Measurements from ENCODE around the gene PLXNB3. TPM values are rescaled to one million over a fixed set of nuclear protein-coding genes. Genes with fewer than 3 reads are reported as not detected.

PLXNB3 gene
- total RNA-seq, 4 donors from 2014 or later = 3.1 to 46.2 (median 24.7) TPM

DNA sequence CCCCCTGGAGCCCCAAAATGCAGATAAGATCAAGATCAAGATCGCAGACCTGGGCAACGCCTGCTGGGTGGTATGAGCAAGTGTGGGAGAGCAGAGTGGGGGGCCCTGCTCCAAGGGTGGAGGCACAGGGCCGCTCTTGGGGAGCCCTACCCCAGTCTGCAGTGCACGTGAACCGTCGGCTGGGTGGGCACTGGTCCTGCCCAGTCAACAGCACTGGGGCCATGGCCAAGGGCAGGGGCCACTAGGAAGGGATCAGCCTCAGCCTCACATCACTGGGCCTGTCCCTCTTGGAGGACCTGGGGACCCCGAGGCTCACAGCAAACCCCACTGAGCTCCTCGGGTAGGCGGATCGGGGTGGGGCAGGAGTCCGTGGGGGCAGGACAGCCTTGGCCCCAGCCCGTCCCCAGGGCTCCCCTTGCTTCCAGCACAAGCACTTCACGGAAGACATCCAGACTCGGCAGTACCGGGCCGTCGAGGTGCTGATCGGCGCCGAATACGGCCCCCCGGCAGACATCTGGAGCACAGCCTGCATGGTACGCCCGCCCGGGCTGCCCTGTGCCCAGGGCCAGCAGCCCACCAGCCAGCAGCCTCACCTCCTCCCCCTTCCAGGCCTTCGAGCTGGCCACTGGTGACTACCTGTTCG, 20.4 kb downstream of the PLXNB3 start:
- in situ Hi-C loops (cut with MboI; ENCODE audit: low pct_ligation_motif_present in 1 of 4, low pct_unique_long_range_greater_than_20kb in 1 of 4, low sequenced_read_pairs in 3 of 4) = loop anchor here in 1 of 4 donors (25.0 kb wide), 1 partner anchor 153 kb away; the partner anchor contains the start of genes ARHGAP4, NAA10 and RENBP
- DNase-seq = no peak
- Histone ChIP-seq H3K4me3 (no peak overlapping the region), H3K4me1 (peaks cover 4 to 21% (median 11%) of the 10 kb centered on the region in 4 donors), H3K27me3 (peaks cover 3% of the 10 kb centered on the region), H3K9me3 (no peaks in the 10 kb centered on the region), H3K36me3 (no peaks in the 10 kb centered on the region), H3K27ac (no peak overlapping the region)
- intact Hi-C loops (cut with DNase I; ENCODE audit: low total_unique reads) = no loop called here
- 92% methylated on average over 5 of the region's 27 CpGs; no CpG with 5 or more reads in 1 of the 2 donors for WGBS, 2 donors (ENCODE audit: low coverage in 1 of 2)
- TF ChIP-seq POLR2A (IDR thresholded peaks at IDR 0.05) (no peak), POLR2AphosphoS5 (IDR thresholded peaks at IDR 0.05) (no peak), EP300 (IDR thresholded peaks at IDR 0.05; ENCODE audit: low read depth) (no peak), CTCF (IDR thresholded peaks at IDR 0.05) (no peak)

DNA sequence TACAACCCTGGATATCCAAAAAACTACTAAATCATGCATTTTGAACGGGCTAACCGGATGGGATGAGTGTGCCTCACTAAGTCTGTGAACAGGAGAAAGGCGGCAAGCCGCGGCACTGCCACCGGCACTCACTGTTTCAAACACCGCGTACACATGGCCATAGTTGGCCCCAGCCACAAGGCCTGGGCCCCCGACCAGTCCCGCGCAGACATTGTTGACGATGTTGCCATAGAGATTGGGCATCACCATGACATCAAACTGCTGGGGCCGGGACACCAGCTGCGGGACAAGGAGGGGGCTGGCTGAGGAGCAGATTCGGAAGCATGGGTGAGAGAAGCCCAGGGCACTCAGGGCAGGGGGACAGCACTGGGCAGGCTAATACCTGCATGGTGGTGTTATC, 22.6 kb downstream of the PLXNB3 start:
- H3K9me3 ChIP-seq = no peaks in the 10 kb centered on the region
- in situ Hi-C loops (cut with MboI; ENCODE audit: low pct_ligation_motif_present in 1 of 4, low pct_unique_long_range_greater_than_20kb in 1 of 4, low sequenced_read_pairs in 3 of 4) = loop anchor here in 1 of 4 donors (25.0 kb wide), 1 partner anchor 151 kb away; the partner anchor contains the start of genes ARHGAP4, NAA10 and RENBP

GRCh38 chrX:153789654-153790053, 25.6 kb downstream of the PLXNB3 start:
- WGBS, 2 donors (ENCODE audit: low coverage in 1 of 2) = 93% methylated on average over 12 of the region's 12 CpGs; no CpG with 5 or more reads in 1 of the 2 donors

More for the DNA sequence above, 22.6 kb downstream of the PLXNB3 start:
- Histone ChIP-seq H3K27me3 (no peaks in the 10 kb centered on the region), H3K36me3 (no peaks in the 10 kb centered on the region), H3K27ac (no peak overlapping the region), H3K4me1 (peaks cover 0 to 7% (median under 1%) of the 10 kb centered on the region in 4 donors), H3K4me3 (no peak overlapping the region)
- WGBS, 2 donors (ENCODE audit: low coverage in 1 of 2) = 90% methylated on average over 15 of the region's 15 CpGs; no CpG with 5 or more reads in 1 of the 2 donors
- DNase-seq = no peak
- intact Hi-C loops (cut with DNase I; ENCODE audit: low total_unique reads) = no loop called here
- TF ChIP-seq POLR2A (IDR thresholded peaks at IDR 0.05) = no peak

GRCh38 chrX:153791104-153791852, 27.2 kb downstream of the PLXNB3 start:
- H3K4me3 ChIP-seq = no peak overlapping the region
- in situ Hi-C loops (cut with MboI; ENCODE audit: low pct_ligation_motif_present in 1 of 4, low pct_unique_long_range_greater_than_20kb in 1 of 4, low sequenced_read_pairs in 3 of 4) (loop anchor here in 1 of 4 donors (25.0 kb wide), 1 partner anchor 146 kb away; the partner anchor contains the start of genes ARHGAP4, NAA10 and RENBP), intact Hi-C loops (cut with DNase I; ENCODE audit: low total_unique reads) (no loop called here)
- no peak for TF ChIP-seq POLR2AphosphoS5 (IDR thresholded peaks at IDR 0.05)
- TF ChIP-seq CTCF (IDR thresholded peaks at IDR 0.05) = no peak
- TF ChIP-seq POLR2A (IDR thresholded peaks at IDR 0.05) = no peak
- TF ChIP-seq EP300 (IDR thresholded peaks at IDR 0.05; ENCODE audit: low read depth) = no peak
- no peaks in the 10 kb centered on the region for H3K36me3 ChIP-seq
- H3K27me3 ChIP-seq = no peaks in the 10 kb centered on the region
- H3K9me3 ChIP-seq = no peaks in the 10 kb centered on the region
- no peak overlapping the region for H3K27ac ChIP-seq
- peaks cover 0 to 24% (median 20%) of the 10 kb centered on the region in 4 donors for H3K4me1 ChIP-seq
- DNase-seq = no peak
- WGBS, 2 donors (ENCODE audit: low coverage in 1 of 2) = 88% methylated on average over 15 of the region's 17 CpGs; no CpG with 5 or more reads in 1 of the 2 donors

More at GRCh38 chrX:153789654-153790053, 25.6 kb downstream of the PLXNB3 start:
- H3K27me3 ChIP-seq = no peaks in the 10 kb centered on the region
- no peak overlapping the region for H3K4me3 ChIP-seq
- intact Hi-C loops (cut with DNase I; ENCODE audit: low total_unique reads) (no loop called here), in situ Hi-C loops (cut with MboI; ENCODE audit: low pct_ligation_motif_present in 1 of 4, low pct_unique_long_range_greater_than_20kb in 1 of 4, low sequenced_read_pairs in 3 of 4) (loop anchor here in 1 of 4 donors (25.0 kb wide), 1 partner anchor 148 kb away; the partner anchor contains the start of genes ARHGAP4, NAA10 and RENBP)
- TF ChIP-seq POLR2A (IDR thresholded peaks at IDR 0.05) = no peak
- no peak for TF ChIP-seq EP300 (IDR thresholded peaks at IDR 0.05; ENCODE audit: low read depth)
- TF ChIP-seq CTCF (IDR thresholded peaks at IDR 0.05) = no peak
- TF ChIP-seq POLR2AphosphoS5 (IDR thresholded peaks at IDR 0.05) = no peak
- no peak for DNase-seq
- H3K27ac ChIP-seq = no peak overlapping the region
- H3K4me1 ChIP-seq = peaks cover 0 to 13% (median 11%) of the 10 kb centered on the region in 4 donors
- H3K36me3 ChIP-seq = no peaks in the 10 kb centered on the region
- H3K9me3 ChIP-seq = no peaks in the 10 kb centered on the region
